ENCODE data around the gene BCL6. TPM values are rescaled to one million over a fixed set of nuclear protein-coding genes. Genes with fewer than 3 reads are reported as not detected.

Gene BCL6
- polyA plus RNA-seq, 3 donors, result 33.2 to 349 (median 34.9) TPM

DNA sequence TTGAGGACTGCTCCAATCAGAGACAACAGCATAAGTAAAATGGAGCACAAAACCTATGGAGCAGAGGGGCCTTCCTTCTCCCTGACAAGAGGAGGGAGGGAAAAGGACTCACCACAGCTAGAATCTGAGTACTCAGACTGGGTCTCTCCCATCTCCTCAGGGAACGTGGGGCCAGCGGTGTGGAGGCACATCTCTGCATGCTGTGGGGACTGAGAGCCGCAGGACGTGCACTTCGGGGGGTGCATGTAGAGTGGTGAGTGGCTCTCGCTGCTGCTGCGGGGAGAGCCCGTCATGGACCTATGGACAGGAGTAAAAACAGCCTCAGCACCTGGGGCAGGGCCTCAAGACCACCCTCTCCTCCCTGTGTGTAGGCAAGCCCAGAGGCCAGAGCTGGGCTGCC lies 17.0 kb downstream of the BCL6 start:
- Mint-ChIP-seq H3K27me3 (ENCODE audit: low read depth in 3 of 3) (peaks cover 0 to 2% (median 0%) of the 10 kb centered on the region in 3 donors), H3K4me1 (no peaks in the 10 kb centered on the region), H3K9me3 (no peaks in the 10 kb centered on the region), H3K4me3 (no peak overlapping the region), H3K27ac (peak overlapping the region in 2 of 7 donors; percentile 16 to 25), H3K36me3 (peaks cover 99 to 100% of the 10 kb centered on the region in 2 donors)
- Histone ChIP-seq H3K9me3 (replicated peaks in 1 of 2; ENCODE audit: control insufficient read depth in 1 of 2, insufficient read depth in 1 of 2, low read length in 2 of 2) (no peaks in the 10 kb centered on the region), H3K4me2 (replicated peaks; ENCODE audit: extremely low read depth, low read length, poor library complexity, severe bottlenecking) (no peak overlapping the region), H3K9ac (ENCODE audit: insufficient read depth, low read length, poor library complexity, severe bottlenecking) (no peak overlapping the region), H3K27ac (ENCODE audit: low read depth in 1 of 2, low read length in 2 of 2) (peak overlapping the region in 1 of 2 donors; percentile 2), H3K4me1 (ENCODE audit: control insufficient read depth in 1 of 2, insufficient read depth in 2 of 2, low read length in 2 of 2) (no peaks in the 10 kb centered on the region), H3K4me3 (replicated peaks in 1 of 3; ENCODE audit: low read depth in 2 of 3, low read length in 3 of 3) (no peak overlapping the region), H2AFZ (ENCODE audit: insufficient read depth, low read depth, low read length, poor library complexity, severe bottlenecking) (no peak overlapping the region), H4K20me1 (ENCODE audit: insufficient read depth, low read length) (peaks cover 100% of the 10 kb centered on the region), H3K27me3 (ENCODE audit: control insufficient read depth in 2 of 2, insufficient read depth in 2 of 2, low read length in 2 of 2) (no peaks in the 10 kb centered on the region), H3K79me2 (ENCODE audit: insufficient read depth, low read length) (no peaks in the 10 kb centered on the region), H3K36me3 (replicated peaks in 1 of 2; ENCODE audit: control insufficient read depth in 1 of 2, insufficient read depth in 2 of 2, low read length in 2 of 2) (peaks cover 100% of the 10 kb centered on the region in 2 donors)
- WGBS (ENCODE audit: insufficient coverage), result 85% methylated on average over 8 of the region's 8 CpGs
- intact Hi-C loops (cut with micrococcal nuclease), result no loop called here
- DNase-seq, result no peak
- no peak for TF ChIP-seq CTCF (IDR thresholded peaks at IDR 0.05)

DNA sequence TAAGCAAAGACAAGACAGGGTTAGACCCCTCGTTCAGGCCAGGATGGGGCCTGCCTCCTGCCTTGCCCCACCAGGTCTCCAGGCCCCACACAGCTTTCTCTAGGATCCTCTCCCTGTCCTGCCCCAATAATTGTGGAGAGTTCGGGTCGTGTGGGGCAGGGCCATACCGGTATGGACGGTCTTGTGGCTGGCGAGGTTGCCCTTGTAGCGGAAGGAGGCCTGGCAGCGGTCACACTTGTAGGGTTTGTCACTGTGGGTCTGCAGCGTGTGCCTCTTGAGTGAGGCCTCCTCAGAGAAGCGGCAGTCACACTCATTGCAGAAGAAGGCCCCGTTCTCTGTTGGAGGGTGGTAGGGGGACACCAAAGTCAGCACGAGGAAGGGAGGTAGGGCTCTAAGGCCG lies 18.7 kb downstream of the BCL6 start:
- DNase-seq, result no peak
- Mint-ChIP-seq H3K9me3 (no peaks in the 10 kb centered on the region), H3K36me3 (peaks cover 98 to 100% of the 10 kb centered on the region in 2 donors), H3K27me3 (ENCODE audit: low read depth in 3 of 3) (peaks cover 0 to 2% (median 0%) of the 10 kb centered on the region in 3 donors), H3K27ac (peak overlapping the region in 2 of 7 donors; percentile 41 to 44), H3K4me1 (no peaks in the 10 kb centered on the region), H3K4me3 (no peak overlapping the region)
- Histone ChIP-seq H3K36me3 (replicated peaks in 1 of 2; ENCODE audit: control insufficient read depth in 1 of 2, insufficient read depth in 2 of 2, low read length in 2 of 2) (peaks cover 98 to 100% of the 10 kb centered on the region in 2 donors), H4K20me1 (ENCODE audit: insufficient read depth, low read length) (peaks cover 99% of the 10 kb centered on the region), H3K79me2 (ENCODE audit: insufficient read depth, low read length) (no peaks in the 10 kb centered on the region), H3K4me3 (replicated peaks in 1 of 3; ENCODE audit: low read depth in 2 of 3, low read length in 3 of 3) (no peak overlapping the region), H3K27me3 (ENCODE audit: control insufficient read depth in 2 of 2, insufficient read depth in 2 of 2, low read length in 2 of 2) (no peaks in the 10 kb centered on the region), H3K9ac (ENCODE audit: insufficient read depth, low read length, poor library complexity, severe bottlenecking) (no peak overlapping the region), H2AFZ (ENCODE audit: insufficient read depth, low read depth, low read length, poor library complexity, severe bottlenecking) (no peak overlapping the region), H3K9me3 (replicated peaks in 1 of 2; ENCODE audit: control insufficient read depth in 1 of 2, insufficient read depth in 1 of 2, low read length in 2 of 2) (no peaks in the 10 kb centered on the region), H3K4me1 (ENCODE audit: control insufficient read depth in 1 of 2, insufficient read depth in 2 of 2, low read length in 2 of 2) (no peaks in the 10 kb centered on the region), H3K27ac (ENCODE audit: low read depth in 1 of 2, low read length in 2 of 2) (no peak overlapping the region), H3K4me2 (replicated peaks; ENCODE audit: extremely low read depth, low read length, poor library complexity, severe bottlenecking) (no peak overlapping the region)
- intact Hi-C loops (cut with micrococcal nuclease), result no loop called here
- no peak for TF ChIP-seq CTCF (IDR thresholded peaks at IDR 0.05)
- 98% methylated on average over 10 of the region's 13 CpGs for WGBS (ENCODE audit: insufficient coverage)

Measured in CD14-positive monocyte (primary cell).